Keratinocyte (primary cell): ENCODE measurements around the gene NF2. TPM values are rescaled to one million over a fixed set of nuclear protein-coding genes. Genes with fewer than 3 reads are reported as not detected.
A peak's percentile ranks its signal among the peaks of the same experiment; 100 is the strongest.

Experiments
- DNase-seq: peaks from one replicate; pipeline ENCODE4 v3.0.0-alpha.2; 2011; ENCODE audit warnings: low read depth, missing footprints, low spot score
- FAIRE-seq: peaks from 2 replicates; lab custom pipeline; 2011; peaks lifted over from hg19 to GRCh38; lab: Jason Lieb, UNC
- H2AFZ ChIP-seq: 2 replicates; pipeline ENCODE4 v1.6.0; 2012; ENCODE audit warnings: low read length, control low read depth, inconsistent platforms; ENCODE audit not compliant: control insufficient read depth
- H3K27ac ChIP-seq: 2 replicates; pipeline ENCODE4 v1.5.1; 2011; ENCODE audit warnings: low read length; ENCODE audit not compliant: control insufficient read depth, insufficient read depth
- H3K27me3 ChIP-seq: 3 replicates; pipeline ENCODE4 v1.6.0; 2011; ENCODE audit warnings: low read length; ENCODE audit not compliant: control insufficient read depth, insufficient read depth; ENCODE audit errors: extremely low read depth
- H3K36me3 ChIP-seq, 2 experiments: 2 replicates in 1 of 2; 3 replicates in 1 of 2; pipeline ENCODE4 v1.5.1; 2011; ENCODE audit warnings: low read length in 2 of 2, mild to moderate bottlenecking in 1 of 2; ENCODE audit not compliant: control insufficient read depth in 2 of 2, insufficient read depth in 2 of 2; ENCODE audit errors: extremely low read depth in 1 of 2
- H3K4me1 ChIP-seq: 3 replicates; pipeline ENCODE4 v1.5.1; 2011; ENCODE audit warnings: low read length; ENCODE audit not compliant: control insufficient read depth, insufficient read depth; ENCODE audit errors: extremely low read depth
- H3K4me2 ChIP-seq: 3 replicates; pipeline ENCODE4 v1.6.0; 2011; ENCODE audit warnings: low read depth, low read length; ENCODE audit not compliant: control insufficient read depth, insufficient read depth; ENCODE audit errors: extremely low read depth
- H3K4me3 ChIP-seq, 3 experiments: fragments of 200-600 bp in 1 of 3; sonication (generic) in 1 of 3; 2 replicates in 2 of 3; 3 replicates in 1 of 3; pipeline ENCODE4 v1.5.1; 2011 to 2016; ENCODE audit warnings: low read length in 3 of 3, mild to moderate bottlenecking in 3 of 3, control low read depth in 2 of 3, inconsistent platforms in 1 of 3, low read depth in 1 of 3, mixed read lengths in 1 of 3, mixed run types in 1 of 3, moderate library complexity in 1 of 3; ENCODE audit not compliant: control insufficient read depth in 2 of 3, insufficient read depth in 2 of 3; ENCODE audit errors: extremely low read depth in 1 of 3
- H3K79me2 ChIP-seq: 2 replicates; pipeline ENCODE4 v1.6.0; 2012; ENCODE audit warnings: low read length; ENCODE audit not compliant: control insufficient read depth, insufficient read depth
- H3K9ac ChIP-seq: 3 replicates; pipeline ENCODE4 v1.6.0; 2011; ENCODE audit warnings: low read length; ENCODE audit not compliant: control insufficient read depth, insufficient read depth; ENCODE audit errors: extremely low read depth
- H3K9me1 ChIP-seq: 3 replicates; pipeline ENCODE4 v1.6.0; 2011; ENCODE audit warnings: low read length; ENCODE audit not compliant: control insufficient read depth, insufficient read depth; ENCODE audit errors: extremely low read depth
- H3K9me3 ChIP-seq: 2 replicates; pipeline ENCODE4 v1.5.1; 2012; ENCODE audit warnings: low read depth, low read length; ENCODE audit not compliant: control insufficient read depth
- H4K20me1 ChIP-seq: 3 replicates; pipeline ENCODE4 v1.6.0; 2011; ENCODE audit warnings: low read length; ENCODE audit not compliant: control insufficient read depth, insufficient read depth; ENCODE audit errors: extremely low read depth
- EZH2 ChIP-seq: IDR thresholded peaks from one replicate; pipeline ENCODE4 v1.6.1; 2012; ENCODE audit warnings: inconsistent platforms, mild to moderate bottlenecking, low read length, moderate library complexity
- dilution Hi-C: fragments of 300-500 bp; cut with MboI; formaldehyde crosslinking; loops from one replicate; pipeline ENCODE4 v1.7.0; 2020; ENCODE audit warnings: low sequenced_read_pairs; ENCODE audit not compliant: extremely low pct_ligation_motif_present
- polyA plus RNA-seq, 5 experiments: library from polyadenylated mRNA; depleted of rRNA in 3 of 5; stranded (reverse) in 3 of 5; stranded (forward) in 1 of 5; unstranded in 1 of 5; fragments of >200 nt; gene quantifications; 1 replicate in 1 of 5; 2 replicates in 3 of 5; 3 replicates in 1 of 5; pipeline versions ENCODE4 v1.2.1 to v1.2.3, GENCODE V29; 2011 to 2012; ENCODE audit warnings: missing spikeins in 2 of 5, low read depth in 1 of 5, low replicate concordance in 1 of 5
- TF ChIP-seq, protein P1 (sequence below), 3 experiments: IDR thresholded peaks in 1 of 3; conservative IDR thresholded peaks in 1 of 3; optimal IDR thresholded peaks in 1 of 3; 2 replicates in 2 of 3; 3 replicates in 1 of 3; pipeline versions ENCODE3 to v1.5.1; 2011; ENCODE audit warnings: low read length in 3 of 3, mild to moderate bottlenecking in 3 of 3, moderate library complexity in 2 of 3, control low read depth in 1 of 3, inconsistent platforms in 1 of 3; ENCODE audit not compliant: insufficient read depth in 2 of 3; ENCODE audit errors: extremely low read depth in 1 of 3

Gene NF2
- polyA plus RNA-seq, 1 donor (not counting 4 experiments of a cell fraction or from before 2014, with no cell fraction given): 50.2 TPM

DNA sequence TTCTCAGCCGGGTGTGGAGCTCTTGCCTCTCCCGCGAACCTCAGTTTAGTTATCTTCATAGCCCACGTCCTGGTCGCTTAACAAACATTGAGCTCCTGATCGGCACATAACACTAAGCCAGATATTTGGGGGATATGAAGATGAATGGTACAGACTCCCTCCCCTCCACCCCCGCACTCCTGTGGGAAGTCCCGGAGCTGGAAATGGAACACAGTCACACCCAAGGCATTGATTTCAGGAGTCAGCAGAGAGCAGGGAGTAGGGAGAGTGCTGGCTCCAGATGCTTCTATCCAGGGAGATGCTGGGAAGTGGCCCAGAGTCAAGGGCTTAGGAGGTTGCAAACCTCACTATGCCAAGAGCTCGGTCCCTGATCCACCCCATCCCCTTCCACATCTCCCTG is 90.2 kb downstream of the NF2 start:
- H3K4me2 ChIP-seq: peak overlapping the region; percentile 13
- DNase-seq: no peak
- H4K20me1 ChIP-seq: peaks cover 24% of the 10 kb centered on the region
- no peaks in the 10 kb centered on the region for H3K9me3 ChIP-seq
- dilution Hi-C loops: no loop called here
- peaks cover 5 to 27% of the 10 kb centered on the region in 2 experiments for H3K36me3 ChIP-seq
- H3K4me1 ChIP-seq: peaks cover 24% of the 10 kb centered on the region
- no peak overlapping the region for H3K27ac ChIP-seq
- H3K27me3 ChIP-seq: no peaks in the 10 kb centered on the region
- no peak overlapping the region for H3K9ac ChIP-seq
- no peak overlapping the region for H3K4me3 ChIP-seq
- H3K79me2 ChIP-seq: no peaks in the 10 kb centered on the region
- no peak for TF ChIP-seq EZH2
- TF ChIP-seq, protein P1, sequence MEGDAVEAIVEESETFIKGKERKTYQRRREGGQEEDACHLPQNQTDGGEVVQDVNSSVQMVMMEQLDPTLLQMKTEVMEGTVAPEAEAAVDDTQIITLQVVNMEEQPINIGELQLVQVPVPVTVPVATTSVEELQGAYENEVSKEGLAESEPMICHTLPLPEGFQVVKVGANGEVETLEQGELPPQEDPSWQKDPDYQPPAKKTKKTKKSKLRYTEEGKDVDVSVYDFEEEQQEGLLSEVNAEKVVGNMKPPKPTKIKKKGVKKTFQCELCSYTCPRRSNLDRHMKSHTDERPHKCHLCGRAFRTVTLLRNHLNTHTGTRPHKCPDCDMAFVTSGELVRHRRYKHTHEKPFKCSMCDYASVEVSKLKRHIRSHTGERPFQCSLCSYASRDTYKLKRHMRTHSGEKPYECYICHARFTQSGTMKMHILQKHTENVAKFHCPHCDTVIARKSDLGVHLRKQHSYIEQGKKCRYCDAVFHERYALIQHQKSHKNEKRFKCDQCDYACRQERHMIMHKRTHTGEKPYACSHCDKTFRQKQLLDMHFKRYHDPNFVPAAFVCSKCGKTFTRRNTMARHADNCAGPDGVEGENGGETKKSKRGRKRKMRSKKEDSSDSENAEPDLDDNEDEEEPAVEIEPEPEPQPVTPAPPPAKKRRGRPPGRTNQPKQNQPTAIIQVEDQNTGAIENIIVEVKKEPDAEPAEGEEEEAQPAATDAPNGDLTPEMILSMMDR (optimal IDR thresholded peaks at IDR 0.05 in 1 of 3, IDR thresholded peaks at IDR 0.05 in 1 of 3, conservative IDR thresholded peaks at IDR 0.05 in 1 of 3; ENCODE audit: extremely low read depth in 1 of 3, insufficient read depth in 2 of 3, low read length in 3 of 3): no peak
- H3K9me1 ChIP-seq: peaks cover 6% of the 10 kb centered on the region
- no peak overlapping the region for H2AFZ ChIP-seq
- FAIRE-seq: peak; percentile 74

DNA sequence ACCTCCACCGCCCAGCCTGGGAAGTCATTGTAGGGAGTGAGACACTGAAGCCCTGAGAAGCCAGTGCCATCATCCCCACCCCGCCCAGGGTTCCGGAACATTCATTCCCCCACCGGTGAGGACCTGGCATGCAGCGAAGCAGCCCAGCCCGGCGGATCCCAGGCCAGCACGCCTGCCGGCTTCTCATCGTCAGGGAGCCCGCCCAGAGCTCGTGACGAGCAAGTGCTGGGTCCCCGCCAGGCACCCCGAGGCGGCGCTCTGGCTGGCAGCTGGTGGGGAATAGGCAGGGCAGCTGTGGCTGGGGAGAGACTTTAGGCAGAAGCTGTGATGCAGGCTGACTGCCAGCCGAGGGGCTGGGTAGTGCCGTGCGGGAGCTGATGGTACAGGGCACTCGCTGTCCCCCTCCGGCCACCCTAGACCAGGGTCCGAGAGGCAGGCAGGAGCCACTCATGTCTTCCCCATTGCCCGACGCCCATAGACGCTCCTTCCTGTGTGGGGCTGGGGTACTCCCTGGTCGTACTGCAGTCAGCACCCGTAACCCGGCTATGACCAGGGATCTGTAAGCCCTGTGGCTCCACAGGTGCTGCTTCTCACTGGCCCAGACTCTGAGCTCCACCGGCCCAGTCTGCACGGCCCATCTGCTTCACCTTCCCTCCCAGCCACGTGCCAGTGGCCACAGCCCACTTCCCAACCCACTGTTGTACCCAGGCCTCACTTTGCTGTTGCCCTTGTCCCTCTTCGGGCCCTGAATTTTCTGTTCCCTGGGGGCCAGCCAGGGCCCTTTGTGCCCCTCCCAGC is 91.9 kb downstream of the NF2 start:
- peak overlapping the region; percentile 20 for H3K4me2 ChIP-seq
- FAIRE-seq: no peak
- peak; percentile 30 for DNase-seq
- no peak overlapping the region for H2AFZ ChIP-seq
- H3K36me3 ChIP-seq: peaks cover 5 to 26% of the 10 kb centered on the region in 2 experiments
- no peaks in the 10 kb centered on the region for H3K79me2 ChIP-seq
- peaks cover 26% of the 10 kb centered on the region for H3K4me1 ChIP-seq
- peaks cover 24% of the 10 kb centered on the region for H4K20me1 ChIP-seq
- dilution Hi-C loops: no loop called here
- no peaks in the 10 kb centered on the region for H3K9me3 ChIP-seq
- H3K9ac ChIP-seq: peak overlapping the region; percentile 50
- H3K4me3 ChIP-seq: no peak overlapping the region
- peaks cover 6% of the 10 kb centered on the region for H3K9me1 ChIP-seq
- peaks cover 2% of the 10 kb centered on the region for H3K27me3 ChIP-seq
- no peak for TF ChIP-seq EZH2
- TF ChIP-seq, protein P1 (optimal IDR thresholded peaks at IDR 0.05 in 1 of 3, IDR thresholded peaks at IDR 0.05 in 1 of 3, conservative IDR thresholded peaks at IDR 0.05 in 1 of 3; ENCODE audit: extremely low read depth in 1 of 3, insufficient read depth in 2 of 3, low read length in 3 of 3): no peak
- H3K27ac ChIP-seq: peak overlapping the region; percentile 19
